ENCODE measurements around the gene CFLAR. TPM values are rescaled to one million over a fixed set of nuclear protein-coding genes. Genes with fewer than 3 reads are reported as not detected.
"Not testable (repeated sequence)": the region's sequence is repeated elsewhere in the genome, so short reads cannot be mapped to it uniquely, and the experiment has no call there.

The CFLAR gene
- total and polyA plus RNA-seq, 2 of the 4 experiments (the other 2 are of a cell fraction): 29.2 to 59.9 TPM

DNA sequence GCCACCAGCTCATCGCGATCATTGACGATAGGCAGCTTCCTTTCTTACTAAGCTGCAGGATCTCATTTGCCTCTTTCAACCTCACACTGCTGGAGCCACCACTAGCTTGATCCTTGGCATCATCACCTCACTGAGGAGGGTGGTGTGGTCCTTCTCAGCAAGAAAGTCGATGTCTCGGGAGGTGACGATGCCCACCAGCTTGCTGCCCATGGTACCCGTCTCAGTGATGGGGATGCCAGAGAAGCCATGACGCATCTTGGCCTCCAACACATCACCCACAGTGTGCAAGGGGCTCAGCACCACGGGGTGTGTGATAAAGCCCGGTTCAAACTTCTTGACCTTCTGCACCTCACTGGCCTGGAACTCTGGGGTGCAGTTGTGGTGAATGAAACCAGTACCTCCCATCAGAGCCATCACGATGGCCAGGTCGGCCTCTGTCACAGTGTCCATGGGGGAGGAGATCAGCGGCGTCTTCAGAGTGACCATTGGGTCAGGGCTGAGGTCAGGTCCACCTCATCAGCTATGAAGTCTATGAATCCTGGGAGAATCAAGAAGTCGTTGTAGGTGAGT is 22.5 kb downstream of the CFLAR start:
- H2AK9ac ChIP-seq (replicated peaks; ENCODE audit: low read depth, low read length, poor library complexity): no peak overlapping the region
- no peak overlapping the region for H3K23ac ChIP-seq (ENCODE audit: low read depth, low read length)
- no peak overlapping the region for H2BK15ac ChIP-seq (ENCODE audit: low read depth, low read length)
- H2BK20ac ChIP-seq (ENCODE audit: low read depth, low read length): no peak overlapping the region
- H3K27me3 ChIP-seq (ENCODE audit: control insufficient read depth, insufficient read depth, low read length): no peaks in the 10 kb centered on the region
- no peak for DNase-seq
- dilution Hi-C loops (cut with HindIII; ENCODE audit: low sequenced_read_pairs, unreplicated experiment): no loop called here
- H2BK120ac ChIP-seq (ENCODE audit: low read depth, low read length): no peak overlapping the region
- ATAC-seq (ENCODE audit: low read depth): no peak
- in situ Hi-C loops (cut with MboI; ENCODE audit: low sequenced_read_pairs): no loop called here
- H3K18ac ChIP-seq (ENCODE audit: low read depth, low read length): no peak overlapping the region
- no peak overlapping the region for H3K9ac ChIP-seq (ENCODE audit: low read depth, low read length)
- POLR2A ChIA-PET (ENCODE audit: unreplicated experiment): no interaction called here
- H3K56ac ChIP-seq (ENCODE audit: extremely low read depth, insufficient read depth, low read length): no peak overlapping the region
- intact Hi-C loops (cut with micrococcal nuclease): no loop called here
- H2AK5ac ChIP-seq (ENCODE audit: low read depth, low read length): no peak overlapping the region
- no peak overlapping the region for H4K8ac ChIP-seq (ENCODE audit: low read depth in 2 of 2, low read length in 2 of 2)
- peaks cover 12% of the 10 kb centered on the region for H3K9me1 ChIP-seq (ENCODE audit: insufficient read depth, low read length)
- no peak overlapping the region for H4K91ac ChIP-seq (ENCODE audit: insufficient read depth, low read depth, low read length)
- 100% methylated on average over 2 of the region's 15 CpGs; no CpG with 5 or more reads in 1 of the 2 experiments for WGBS, 2 experiments (ENCODE audit: extremely low coverage in 2 of 2, insufficient read length in 1 of 2)
- peaks cover 45% of the 10 kb centered on the region for H3K36me3 ChIP-seq (ENCODE audit: control insufficient read depth, insufficient read depth, low read length)
- H2AFZ ChIP-seq (replicated peaks; ENCODE audit: low read length, poor library complexity): no peak overlapping the region
- H3K4me1 ChIP-seq (ENCODE audit: control insufficient read depth, insufficient read depth, low read length): no peaks in the 10 kb centered on the region; the same call in 1 of the 2 replicates
- no peak overlapping the region for H4K5ac ChIP-seq (ENCODE audit: low read depth, low read length)
- H4K20me1 ChIP-seq (ENCODE audit: insufficient read depth, low read length): no peaks in the 10 kb centered on the region
- H3K79me1 ChIP-seq (ENCODE audit: low read depth in 1 of 2, low read length in 2 of 2): peaks cover 17 to 36% of the 10 kb centered on the region in 2 experiments; a peak in 3 of 4 replicates
- no peak overlapping the region for H3K4me2 ChIP-seq (ENCODE audit: low read depth, low read length)
- CTCF ChIA-PET: no interaction called here
- no peak overlapping the region for H3K27ac ChIP-seq (ENCODE audit: insufficient read depth, low read length)
- no peaks in the 10 kb centered on the region for H3K9me3 ChIP-seq (ENCODE audit: control insufficient read depth, insufficient read depth, low read length)
- no peak overlapping the region for H2BK5ac ChIP-seq (ENCODE audit: low read depth, low read length, poor library complexity, severe bottlenecking)
- H3K4me3 ChIP-seq (ENCODE audit: insufficient read depth, low read depth, low read length): no peak overlapping the region
- TF ChIP-seq RAD21 (IDR thresholded peaks at IDR 0.05; ENCODE audit: low read length) (no peak), MXI1 (IDR thresholded peaks at IDR 0.05; ENCODE audit: borderline replicate concordance, low read depth, low read length) (no peak), RFX5 (IDR thresholded peaks at IDR 0.05; ENCODE audit: low read depth, low read length) (no peak), MAFK (IDR thresholded peaks at IDR 0.05; ENCODE audit: low read depth, low read length) (no peak)
- TF ChIP-seq, protein P1, sequence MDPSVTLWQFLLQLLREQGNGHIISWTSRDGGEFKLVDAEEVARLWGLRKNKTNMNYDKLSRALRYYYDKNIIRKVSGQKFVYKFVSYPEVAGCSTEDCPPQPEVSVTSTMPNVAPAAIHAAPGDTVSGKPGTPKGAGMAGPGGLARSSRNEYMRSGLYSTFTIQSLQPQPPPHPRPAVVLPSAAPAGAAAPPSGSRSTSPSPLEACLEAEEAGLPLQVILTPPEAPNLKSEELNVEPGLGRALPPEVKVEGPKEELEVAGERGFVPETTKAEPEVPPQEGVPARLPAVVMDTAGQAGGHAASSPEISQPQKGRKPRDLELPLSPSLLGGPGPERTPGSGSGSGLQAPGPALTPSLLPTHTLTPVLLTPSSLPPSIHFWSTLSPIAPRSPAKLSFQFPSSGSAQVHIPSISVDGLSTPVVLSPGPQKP (IDR thresholded peaks at IDR 0.05; ENCODE audit: borderline replicate concordance, low read depth, low read length): no peak
- no TSS peak for BruUV-seq (replicated peaks)
- H3K4ac ChIP-seq (ENCODE audit: low read depth, low read length): no peak overlapping the region
- no peak overlapping the region for H3K14ac ChIP-seq (replicated peaks; ENCODE audit: low read depth, low read length)

- H4K8ac ChIP-seq (ENCODE audit: low read depth in 2 of 2, low read length in 2 of 2); BruUV-seq (replicated peaks); H3K4me1 ChIP-seq (ENCODE audit: control insufficient read depth, insufficient read depth, low read length); DNase-seq; H2BK120ac ChIP-seq (ENCODE audit: low read depth, low read length); POLR2A ChIA-PET (ENCODE audit: unreplicated experiment); CTCF ChIA-PET; H3K23ac ChIP-seq (ENCODE audit: low read depth, low read length); H4K5ac ChIP-seq (ENCODE audit: low read depth, low read length); H2BK20ac ChIP-seq (ENCODE audit: low read depth, low read length); H3K27me3 ChIP-seq (ENCODE audit: control insufficient read depth, insufficient read depth, low read length); H3K9me3 ChIP-seq (ENCODE audit: control insufficient read depth, insufficient read depth, low read length); H2AK9ac ChIP-seq (replicated peaks; ENCODE audit: low read depth, low read length, poor library complexity); H3K4me2 ChIP-seq (ENCODE audit: low read depth, low read length); H3K4me3 ChIP-seq (ENCODE audit: insufficient read depth, low read depth, low read length); dilution Hi-C loops (cut with HindIII; ENCODE audit: low sequenced_read_pairs, unreplicated experiment); ATAC-seq (ENCODE audit: low read depth); H4K91ac ChIP-seq (ENCODE audit: insufficient read depth, low read depth, low read length); H3K56ac ChIP-seq (ENCODE audit: extremely low read depth, insufficient read depth, low read length); intact Hi-C loops (cut with micrococcal nuclease); H3K4ac ChIP-seq (ENCODE audit: low read depth, low read length); in situ Hi-C loops (cut with MboI; ENCODE audit: low sequenced_read_pairs); H2AK5ac ChIP-seq (ENCODE audit: low read depth, low read length); H4K20me1 ChIP-seq (ENCODE audit: insufficient read depth, low read length); H2BK5ac ChIP-seq (ENCODE audit: low read depth, low read length, poor library complexity, severe bottlenecking); H3K14ac ChIP-seq (replicated peaks; ENCODE audit: low read depth, low read length); H3K9ac ChIP-seq (ENCODE audit: low read depth, low read length); H3K27ac ChIP-seq (ENCODE audit: insufficient read depth, low read length); H2BK15ac ChIP-seq (ENCODE audit: low read depth, low read length); H2AFZ ChIP-seq (replicated peaks; ENCODE audit: low read length, poor library complexity); H3K18ac ChIP-seq (ENCODE audit: low read depth, low read length): not testable (repeated sequence)
- peaks cover 17 to 36% of the 10 kb centered on the region in 2 experiments; a peak in 3 of 4 replicates for H3K79me1 ChIP-seq (ENCODE audit: low read depth in 1 of 2, low read length in 2 of 2)
- H3K9me1 ChIP-seq (ENCODE audit: insufficient read depth, low read length): peaks cover 12% of the 10 kb centered on the region
- 80% methylated on average over 1 of the region's 14 CpGs; no CpG with 5 or more reads in 1 of the 2 experiments for WGBS, 2 experiments (ENCODE audit: extremely low coverage in 2 of 2, insufficient read length in 1 of 2)
- peaks cover 45% of the 10 kb centered on the region for H3K36me3 ChIP-seq (ENCODE audit: control insufficient read depth, insufficient read depth, low read length)
These were observed 23.2 kb downstream of the CFLAR start for GRCh38 chr2:201138986-201139781.

Measured in IMR-90 (cell line).